GM21423 (cell line): ENCODE results near the gene USP2.
"Not testable (repeated sequence)": the region's sequence is repeated elsewhere in the genome, so short reads cannot be mapped to it uniquely, and the experiment has no call there.

Experiments used
- ATAC-seq: cut with Tn5 transposase; IDR thresholded peaks from one replicate; pipeline ENCODE4 v1.9.1; 2021; ENCODE audit warnings: mild to moderate bottlenecking, moderate library complexity; ENCODE audit not compliant: unreplicated experiment

Gene USP2

GRCh38 chr11:119414321-119414720, 32.8 kb upstream of the USP2 start:
- no peak for ATAC-seq

GRCh38 chr11:119412072-119412471, 30.6 kb upstream of the USP2 start:
- no peak for ATAC-seq

GRCh38 chr11:119410501-119410900, 29.0 kb upstream of the USP2 start:
- no peak for ATAC-seq

GRCh38 chr11:119409731-119410130, 28.2 kb upstream of the USP2 start:
- no peak for ATAC-seq

GRCh38 chr11:119406005-119406404, 24.5 kb upstream of the USP2 start:
- no peak for ATAC-seq

GRCh38 chr11:119405448-119405847, 24.0 kb upstream of the USP2 start:
- not testable (repeated sequence) for ATAC-seq

GRCh38 chr11:119404872-119405271, 23.4 kb upstream of the USP2 start:
- ATAC-seq: no peak

GRCh38 chr11:119403021-119403420, 21.5 kb upstream of the USP2 start:
- no peak for ATAC-seq

DNA sequence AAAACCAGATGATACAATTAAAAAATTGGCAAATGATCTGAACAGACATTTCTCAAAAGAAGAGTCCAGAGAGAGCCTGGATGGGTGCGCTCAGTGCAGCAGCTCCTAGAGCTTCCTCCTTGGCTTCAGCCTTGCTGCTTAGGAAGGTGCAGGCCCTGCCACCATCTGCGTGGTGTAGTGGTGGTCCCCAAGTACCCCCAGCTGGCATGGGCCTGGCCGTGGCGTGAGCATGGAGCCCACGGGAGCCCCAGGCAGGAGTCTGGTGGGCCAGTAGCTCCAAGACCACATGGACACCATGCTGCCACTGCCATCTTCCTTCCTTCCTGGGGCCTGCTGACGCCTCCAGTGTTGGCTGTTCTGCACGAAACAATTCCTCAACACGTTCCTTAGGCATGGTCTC, 21.0 kb upstream of the USP2 start:
- ATAC-seq: no peak

DNA sequence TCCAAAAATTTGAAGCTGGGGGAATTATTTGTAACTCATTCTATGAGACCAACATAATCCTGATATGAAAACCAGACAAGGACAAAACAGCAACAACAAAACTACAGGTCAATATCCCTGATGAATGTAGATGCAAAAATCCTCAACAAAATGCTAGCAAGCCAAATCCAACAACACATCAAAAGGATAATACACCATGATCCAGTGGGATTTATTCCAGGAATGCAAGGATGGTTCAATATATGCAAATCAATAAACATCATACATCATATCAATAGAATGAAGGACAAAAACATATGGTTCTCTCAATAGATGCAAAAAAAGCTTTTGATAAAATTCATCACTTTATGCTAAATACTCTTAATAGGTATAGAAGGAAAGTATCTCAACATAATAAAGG, 19.4 kb upstream of the USP2 start:
- no peak for ATAC-seq

GRCh38 chr11:119397740-119398139, 16.2 kb upstream of the USP2 start:
- ATAC-seq: no peak

DNA sequence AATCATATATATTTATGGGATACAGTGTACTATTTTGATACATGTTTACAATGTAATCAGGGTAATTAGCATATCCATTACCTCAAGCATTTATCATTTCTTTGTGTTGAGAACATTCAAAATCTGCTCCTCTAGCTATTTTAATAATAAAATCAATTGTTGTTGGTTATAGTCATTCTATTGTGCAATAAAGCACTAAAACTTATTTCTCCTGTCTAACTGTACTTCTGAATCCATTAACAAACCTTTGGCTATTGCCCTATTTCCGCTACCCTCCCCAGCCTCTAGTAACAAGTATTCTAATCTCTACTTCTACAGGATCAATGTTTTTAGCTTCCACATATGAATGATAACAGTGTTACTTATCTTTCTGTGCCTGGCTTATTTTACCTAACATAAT, 15.3 kb upstream of the USP2 start:
- no peak for ATAC-seq

- no peak for ATAC-seq
Observed at GRCh38 chr11:119391275-119391674, 9.8 kb upstream of the USP2 start.

DNA sequence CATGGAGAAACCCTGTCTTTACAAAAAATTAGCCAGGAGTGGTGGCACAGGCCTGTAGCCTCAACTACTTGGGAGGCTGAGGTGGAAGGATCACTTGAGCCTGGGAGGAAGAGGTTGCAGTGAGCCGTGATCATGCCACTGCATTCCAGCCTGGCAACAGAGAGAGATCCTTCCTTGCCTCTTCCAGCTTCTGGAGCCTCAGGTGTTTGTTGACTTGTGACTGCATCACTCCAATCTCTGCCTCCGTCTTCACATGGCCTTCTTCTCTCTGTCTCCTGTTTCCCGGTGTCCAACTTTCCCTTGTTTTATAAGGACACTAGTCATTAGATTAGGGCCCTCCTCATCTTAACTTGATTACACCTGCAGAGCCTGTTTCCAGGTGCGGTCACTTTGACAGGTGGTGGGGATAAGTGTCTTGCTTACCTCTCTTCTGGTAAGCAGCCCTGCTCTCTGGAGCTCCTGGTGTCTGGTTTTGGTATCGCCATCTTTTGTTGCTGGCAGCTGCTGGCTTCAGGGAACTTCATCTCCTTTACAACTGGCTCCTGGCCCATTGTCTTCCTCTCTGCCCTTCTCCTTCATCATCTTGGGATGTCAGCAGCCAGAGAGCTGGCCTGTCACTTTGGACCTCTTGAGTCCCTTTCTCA, 8.2 kb upstream of the USP2 start:
- ATAC-seq: no peak

DNA sequence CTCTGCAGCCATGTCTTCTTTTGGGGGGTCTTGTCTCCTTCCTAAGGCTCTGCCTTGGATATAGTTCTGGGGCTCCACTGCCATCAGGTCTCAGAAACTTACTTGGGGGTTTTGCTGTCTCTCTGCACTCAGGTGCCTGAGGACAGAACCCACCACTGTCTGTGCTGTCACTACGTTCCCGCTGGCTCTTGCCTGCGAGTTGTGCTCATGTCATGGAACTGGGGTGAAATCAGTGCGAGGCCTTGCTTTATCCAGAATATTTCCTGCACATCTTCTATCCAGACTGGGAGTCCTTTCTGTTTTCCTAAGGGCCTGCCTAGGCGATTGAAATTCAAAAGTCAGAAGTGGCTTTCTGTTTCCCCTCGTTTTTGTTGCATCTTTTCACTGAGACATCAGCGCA, 6.6 kb upstream of the USP2 start:
- no peak for ATAC-seq

- ATAC-seq: no peak
Observed at GRCh38 chr11:119384332-119384731, 2.8 kb upstream of the USP2 start.

DNA sequence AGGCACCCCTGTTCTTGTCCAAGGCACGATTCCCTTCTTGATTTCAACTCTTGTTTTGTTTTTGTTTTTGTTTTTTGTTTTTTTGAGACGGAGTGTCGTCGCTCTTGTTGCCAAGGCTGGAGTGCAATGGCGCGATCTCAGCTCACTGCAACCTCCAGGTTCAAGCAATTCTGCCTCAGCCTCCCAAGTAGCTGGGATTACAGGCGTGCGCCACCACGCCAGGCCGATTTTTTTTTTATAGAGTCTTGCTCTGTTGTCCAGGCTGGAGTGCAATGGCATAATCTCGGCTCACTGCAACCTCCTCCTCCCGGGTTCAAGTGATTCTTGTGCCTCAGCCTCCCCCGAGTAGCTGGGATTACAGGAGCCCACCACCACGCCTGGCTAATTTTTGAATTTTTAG, 1.0 kb upstream of the USP2 start:
- ATAC-seq: not testable (repeated sequence)

DNA sequence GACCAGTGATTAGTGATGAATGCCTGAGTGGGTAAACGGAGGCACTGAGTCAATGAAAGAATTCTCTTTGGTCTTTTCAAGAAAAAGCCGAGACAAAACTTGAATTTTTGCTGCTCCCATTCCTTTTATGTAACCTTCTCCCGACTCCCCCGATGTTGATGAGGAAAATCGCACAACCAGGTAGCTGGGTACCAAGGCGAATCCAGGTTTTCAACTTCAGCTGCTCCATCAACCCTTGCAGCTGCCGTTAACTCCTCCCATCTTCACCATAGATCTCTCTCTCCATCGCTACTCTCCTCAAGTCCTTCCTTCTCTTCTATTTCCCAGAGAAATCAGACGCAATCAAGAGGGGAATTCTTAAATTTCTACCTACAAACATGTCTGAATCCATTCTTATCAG, 611 bp upstream of the USP2 start:
- ATAC-seq: no peak

DNA sequence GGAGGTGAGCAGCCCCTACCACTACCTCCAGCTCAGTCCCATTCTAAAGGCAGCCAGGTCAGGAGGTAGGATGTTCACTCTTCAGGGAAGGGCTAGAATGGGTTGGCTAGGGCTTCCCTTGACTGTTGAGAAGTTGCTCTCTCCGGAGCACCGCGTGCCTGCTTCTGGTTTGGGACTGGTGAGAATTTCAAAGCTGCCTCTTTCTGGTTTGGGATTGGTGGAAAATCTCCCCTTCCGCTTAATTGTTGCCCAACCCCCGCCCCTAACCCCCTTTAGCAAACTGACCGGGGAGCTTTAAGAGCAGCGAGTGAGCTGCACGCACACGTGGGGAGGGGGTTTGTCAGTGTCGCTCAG, 686 bp downstream of the USP2 start:
- no peak for ATAC-seq

DNA sequence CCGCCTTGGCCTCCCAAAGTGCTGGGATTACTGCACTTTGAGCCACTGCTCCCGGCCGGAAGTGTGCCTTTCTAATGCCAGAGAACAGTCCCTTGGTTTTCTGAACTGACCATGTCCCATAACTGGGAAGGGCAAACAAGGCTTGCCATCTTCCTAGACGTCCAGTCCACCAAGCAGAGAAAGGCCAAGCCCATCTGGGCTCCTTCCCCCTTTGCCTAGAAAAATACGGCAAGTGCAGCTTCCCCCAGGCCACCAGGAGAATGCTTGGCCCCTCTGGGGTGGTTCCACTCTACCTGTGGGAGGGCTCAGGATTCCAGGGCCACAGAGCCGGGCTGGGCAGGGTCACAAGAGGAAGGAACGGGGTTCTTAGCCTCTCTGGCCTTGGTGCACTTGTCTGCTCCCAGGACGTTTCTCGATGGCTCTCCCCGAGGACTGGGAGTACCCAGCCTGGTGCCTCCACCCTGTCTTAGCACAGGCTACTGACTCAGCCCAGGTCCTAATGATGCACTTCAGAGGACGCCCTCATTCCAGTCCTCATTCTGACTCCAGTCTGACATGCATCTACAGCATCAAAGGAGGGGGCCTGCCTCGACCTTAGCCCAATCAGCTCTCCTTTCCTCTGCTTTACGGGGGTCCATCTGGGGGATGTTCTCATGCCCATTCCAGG, 1.2 kb downstream of the USP2 start:
- ATAC-seq: no peak

DNA sequence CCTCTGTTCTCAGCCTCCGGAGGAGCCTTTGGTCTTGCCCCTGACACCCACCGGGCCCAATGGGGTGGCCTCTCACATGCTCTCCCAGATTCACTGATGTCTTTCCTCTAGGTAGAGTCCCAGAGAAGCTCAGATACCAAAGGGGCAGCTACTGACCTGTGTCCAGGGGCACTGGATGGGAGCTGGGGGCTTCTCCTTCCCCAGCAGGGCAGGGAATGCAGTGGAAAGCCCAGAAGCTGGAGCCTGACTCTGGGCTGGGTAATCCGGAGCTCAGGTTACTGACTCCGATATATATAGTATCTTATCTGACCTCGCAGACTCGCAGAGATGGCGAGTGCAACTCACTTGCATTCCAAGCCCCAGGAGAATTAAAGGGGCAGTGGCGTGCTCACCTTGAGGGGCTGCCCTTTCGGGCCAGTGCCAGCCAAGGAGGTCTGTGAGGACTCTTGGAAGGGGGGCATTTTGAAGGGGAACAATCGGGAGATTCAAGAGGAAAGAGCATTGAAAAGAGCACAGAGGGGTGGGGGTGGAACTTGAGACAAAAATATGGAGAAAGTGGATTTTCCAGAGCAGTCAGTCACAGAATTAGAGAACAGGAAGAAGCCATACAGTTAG, 2.5 kb downstream of the USP2 start:
- no peak for ATAC-seq

- ATAC-seq: no peak
Observed at GRCh38 chr11:119377961-119378667, 3.4 kb downstream of the USP2 start.
